HepG2 (cell line): ENCODE data around the gene BABAM2.

Source experiments
- MZF1 ChIP-seq: sonication (generic); formaldehyde crosslinking; IDR thresholded peaks from 2 replicates; pipeline ENCODE4 v1.8.1; 2023; ENCODE audit warnings: mild to moderate bottlenecking, missing genetic modification reagents, borderline replicate concordance
- SOX6 ChIP-seq, 2 experiments: fragments of 450-650 bp in 1 of 2; sonication (generic) in 1 of 2; formaldehyde crosslinking in 1 of 2; IDR thresholded peaks; 2 replicates each; pipeline versions ENCODE4 v1.4.0 to v1.6.1; 2017 to 2020; ENCODE audit warnings: antibody characterized with exemption in 1 of 2, mild to moderate bottlenecking in 1 of 2, missing genetic modification reagents in 1 of 2
- TARDBP ChIP-seq: sonication (generic); formaldehyde crosslinking; IDR thresholded peaks from 2 replicates; pipeline ENCODE4 v1.8.0; 2022; ENCODE audit warnings: mild to moderate bottlenecking, missing genetic modification reagents
- TF ChIP-seq, protein P1 (sequence below): sonication (generic); formaldehyde crosslinking; IDR thresholded peaks from 2 replicates; pipeline ENCODE4 v1.5.0; 2020; ENCODE audit warnings: mild to moderate bottlenecking, missing genetic modification reagents, moderate library complexity
- TF ChIP-seq, protein P2 (sequence below): sonication (generic); formaldehyde crosslinking; IDR thresholded peaks from 2 replicates; pipeline ENCODE4 v1.5.0; 2020; ENCODE audit warnings: mild to moderate bottlenecking, missing genetic modification reagents

DNA sequence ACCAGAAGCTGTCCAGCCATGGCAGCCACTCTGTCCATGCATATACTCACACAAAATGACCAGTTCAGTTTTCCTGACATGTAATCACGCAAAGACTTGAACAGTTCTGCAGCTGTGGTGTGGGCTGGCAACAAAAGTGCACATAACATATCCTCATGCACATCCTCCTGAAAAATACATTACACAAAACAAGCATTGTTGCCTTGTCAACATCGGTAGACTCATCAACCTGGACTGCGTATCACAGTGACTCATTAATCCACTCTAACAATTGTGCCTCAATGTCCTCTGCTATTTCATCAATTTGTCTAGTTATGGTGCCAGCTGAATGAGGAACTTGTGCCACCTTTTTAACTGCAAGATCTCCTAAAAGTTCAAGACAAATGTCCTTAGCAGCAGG is 19.8 kb upstream of the BABAM2 start:
- TF ChIP-seq SOX6 (IDR thresholded peaks at IDR 0.05) = no peak
- TF ChIP-seq SOX6 (CRISPR knock-in tag; IDR thresholded peaks at IDR 0.05) = no peak
- TF ChIP-seq TARDBP (CRISPR knock-in tag) = no peak
- no peak for TF ChIP-seq MZF1
- TF ChIP-seq, protein P1, sequence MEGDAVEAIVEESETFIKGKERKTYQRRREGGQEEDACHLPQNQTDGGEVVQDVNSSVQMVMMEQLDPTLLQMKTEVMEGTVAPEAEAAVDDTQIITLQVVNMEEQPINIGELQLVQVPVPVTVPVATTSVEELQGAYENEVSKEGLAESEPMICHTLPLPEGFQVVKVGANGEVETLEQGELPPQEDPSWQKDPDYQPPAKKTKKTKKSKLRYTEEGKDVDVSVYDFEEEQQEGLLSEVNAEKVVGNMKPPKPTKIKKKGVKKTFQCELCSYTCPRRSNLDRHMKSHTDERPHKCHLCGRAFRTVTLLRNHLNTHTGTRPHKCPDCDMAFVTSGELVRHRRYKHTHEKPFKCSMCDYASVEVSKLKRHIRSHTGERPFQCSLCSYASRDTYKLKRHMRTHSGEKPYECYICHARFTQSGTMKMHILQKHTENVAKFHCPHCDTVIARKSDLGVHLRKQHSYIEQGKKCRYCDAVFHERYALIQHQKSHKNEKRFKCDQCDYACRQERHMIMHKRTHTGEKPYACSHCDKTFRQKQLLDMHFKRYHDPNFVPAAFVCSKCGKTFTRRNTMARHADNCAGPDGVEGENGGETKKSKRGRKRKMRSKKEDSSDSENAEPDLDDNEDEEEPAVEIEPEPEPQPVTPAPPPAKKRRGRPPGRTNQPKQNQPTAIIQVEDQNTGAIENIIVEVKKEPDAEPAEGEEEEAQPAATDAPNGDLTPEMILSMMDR (CRISPR knock-in tag) = no peak
- TF ChIP-seq, protein P2, sequence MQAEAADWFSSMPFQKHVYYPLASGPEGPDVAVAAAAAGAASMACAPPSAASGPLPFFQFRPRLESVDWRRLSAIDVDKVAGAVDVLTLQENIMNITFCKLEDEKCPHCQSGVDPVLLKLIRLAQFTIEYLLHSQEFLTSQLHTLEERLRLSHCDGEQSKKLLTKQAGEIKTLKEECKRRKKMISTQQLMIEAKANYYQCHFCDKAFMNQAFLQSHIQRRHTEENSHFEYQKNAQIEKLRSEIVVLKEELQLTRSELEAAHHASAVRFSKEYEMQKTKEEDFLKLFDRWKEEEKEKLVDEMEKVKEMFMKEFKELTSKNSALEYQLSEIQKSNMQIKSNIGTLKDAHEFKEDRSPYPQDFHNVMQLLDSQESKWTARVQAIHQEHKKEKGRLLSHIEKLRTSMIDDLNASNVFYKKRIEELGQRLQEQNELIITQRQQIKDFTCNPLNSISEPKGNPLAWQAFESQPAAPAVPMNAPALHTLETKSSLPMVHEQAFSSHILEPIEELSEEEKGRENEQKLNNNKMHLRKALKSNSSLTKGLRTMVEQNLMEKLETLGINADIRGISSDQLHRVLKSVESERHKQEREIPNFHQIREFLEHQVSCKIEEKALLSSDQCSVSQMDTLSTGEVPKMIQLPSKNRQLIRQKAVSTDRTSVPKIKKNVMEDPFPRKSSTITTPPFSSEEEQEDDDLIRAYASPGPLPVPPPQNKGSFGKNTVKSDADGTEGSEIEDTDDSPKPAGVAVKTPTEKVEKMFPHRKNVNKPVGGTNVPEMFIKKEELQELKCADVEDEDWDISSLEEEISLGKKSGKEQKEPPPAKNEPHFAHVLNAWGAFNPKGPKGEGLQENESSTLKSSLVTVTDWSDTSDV (CRISPR knock-in tag) = no peak
